Ovary (tissue), 9 donors: ENCODE results near the gene NXF2. TPM values are rescaled to one million over a fixed set of nuclear protein-coding genes. Genes with fewer than 3 reads are reported as not detected.
A peak's percentile ranks its signal among the peaks of the same experiment; 100 is the strongest.

ENCODE experiments used
- DNase-seq, 5 donors: peaks; one replicate each; pipeline ENCODE4 v3.0.0-alpha.2; 2019 to 2020
- H3K27ac ChIP-seq, 2 donors: fragments of 200-600 bp; one replicate each; pipeline versions ENCODE4 v1.5.1 to v1.8.0; 2019 to 2022
- H3K27me3 ChIP-seq: fragments of 200-600 bp; one replicate; pipeline ENCODE4 v1.8.0; 2022
- H3K36me3 ChIP-seq: fragments of 200-600 bp; sonication (generic); one replicate; pipeline ENCODE4 v1.5.1; 2019
- H3K4me1 ChIP-seq: one replicate; pipeline ENCODE4 v1.8.1; 2013; ENCODE audit warnings: mild to moderate bottlenecking, moderate library complexity; ENCODE audit not compliant: insufficient read depth
- H3K4me3 ChIP-seq: fragments of 200-600 bp; sonication (generic); one replicate; pipeline ENCODE4 v1.5.1; 2017
- H3K9me3 ChIP-seq, 2 donors: fragments of 200-600 bp in 1 of 2; sonication (generic) in 1 of 2; one replicate each; pipeline versions ENCODE4 v1.5.1 to v1.8.1; 2013 to 2019; ENCODE audit warnings: mild to moderate bottlenecking in 1 of 2, moderate library complexity in 1 of 2
- CTCF ChIP-seq, 3 donors: fragments of 450-650 bp in 2 of 3; fragments of 200-600 bp in 1 of 3; IDR thresholded peaks; one replicate each; pipeline versions ENCODE4 v1.5.1 to v1.8.0; 2016 to 2022; ENCODE audit warnings: antibody characterized with exemption in 3 of 3, mild to moderate bottlenecking in 1 of 3
- EP300 ChIP-seq: sonication (generic); formaldehyde crosslinking; IDR thresholded peaks from one replicate; pipeline ENCODE4 v1.6.1; 2017; ENCODE audit warnings: antibody characterized with exemption
- POLR2A ChIP-seq: fragments of 450-650 bp; IDR thresholded peaks from one replicate; pipeline ENCODE4 v1.6.1; 2017; ENCODE audit warnings: antibody characterized with exemption, mild to moderate bottlenecking, moderate library complexity
- WGBS, 3 donors: extraction: QIAGEN DNeasy Blood & Tissue Kit in 1 of 3; methylation state at CpG; one replicate each; pipeline versions ENCODE4 v1.1.5 to v1.1.7; 2013 to 2017; 5-methylcytosine and 5-hydroxymethylcytosine counted together
- intact Hi-C, 4 donors: fragments of 100-400 bp; cut with DNase I; formaldehyde crosslinking; loops; one replicate each; pipeline versions ENCODE4 v1.11.0 to v1.15.1; 2022 to 2023
- polyA plus RNA-seq, 2 donors: library from polyadenylated mRNA; stranded (reverse); fragments of 200-250 nt in 1 of 2; fragments of 350-450 nt in 1 of 2; fragmentation: Illumina TruSeq in 1 of 2; extraction: RNeasy Lipid Tissue Mini Kit (QIAGEN cat#74804) in 1 of 2; gene quantifications; one replicate each; pipeline ENCODE4 v1.2.3, GENCODE V29; 2013 to 2014
- total RNA-seq, 7 donors: library from RNA; depleted of rRNA in 2 of 7; stranded (reverse); fragments of >200 nt in 2 of 7; fragmentation: NEBNext Ultra II Directional in 3 of 7; extraction: Animal tissue kit (Norgen Biotek cat#: 25700) in 3 of 7; gene quantifications; one replicate each; pipeline versions ENCODE4 v1.1.0 to v1.2.4, GENCODE V29; 2016 to 2023
- donor health status: DM: no; HTN: no; CAD: no; lungs with moderate emphysema.
- donor health status: DM: no; HTN: no; CAD: no.
- donor health status: Bipolar disorder and iron deficiency.
- donor health status: DM: yes; HTN: yes; CAD: no.
- donor health status: DM: no; HTN: no; CAD: no.
- donor health status: DM: yes; HTN: yes; CAD: no.

NXF2 gene
- total and polyA plus RNA-seq, 9 donors = not detected

- no peak for TF ChIP-seq EP300
- TF ChIP-seq CTCF (IDR thresholded peaks at IDR 0.05) = no peak
- TF ChIP-seq POLR2A = no peak
- peak in 1 of 5 donors; percentile 19 for DNase-seq
These were observed 92.6 kb downstream of the NXF2 start for GRCh38 chrX:102339312-102340298.

GRCh38 chrX:102341867-102342266 lies 94.9 kb downstream of the NXF2 start:
- 12 to 20% (median 15%) methylated on average over 2 of the region's 2 CpGs for WGBS, 3 donors
- Histone ChIP-seq H3K9me3 (no peaks in the 10 kb centered on the region), H3K36me3 (no peaks in the 10 kb centered on the region), H3K27me3 (no peaks in the 10 kb centered on the region), H3K4me3 (no peak overlapping the region), H3K4me1 (no peaks in the 10 kb centered on the region), H3K27ac (no peak overlapping the region)
- DNase-seq = no peak
- intact Hi-C loops = no loop called here
- TF ChIP-seq CTCF (IDR thresholded peaks at IDR 0.05) (no peak), POLR2A (no peak), EP300 (no peak)

More at GRCh38 chrX:102339312-102340298, 92.6 kb downstream of the NXF2 start:
- Histone ChIP-seq H3K4me3 (no peak overlapping the region), H3K36me3 (no peaks in the 10 kb centered on the region), H3K4me1 (no peaks in the 10 kb centered on the region), H3K9me3 (no peaks in the 10 kb centered on the region), H3K27me3 (no peaks in the 10 kb centered on the region), H3K27ac (no peak overlapping the region)
- intact Hi-C loops = no loop called here
- 66 to 74% (median 69%) methylated on average over 15 to 19 of the region's 19 CpGs for WGBS, 3 donors

GRCh38 chrX:102345916-102346315 lies 98.9 kb downstream of the NXF2 start:
- no peak overlapping the region for H3K4me3 ChIP-seq
- TF ChIP-seq EP300 (no peak), CTCF (IDR thresholded peaks at IDR 0.05) (peak in 2 of 3 donors; percentile 27 to 35)
- no peak overlapping the region for H3K27ac ChIP-seq
- H3K4me1 ChIP-seq = no peaks in the 10 kb centered on the region
- no peaks in the 10 kb centered on the region for H3K27me3 ChIP-seq
- DNase-seq = peak; percentile 34 to 71 (median 54)
- H3K9me3 ChIP-seq = no peaks in the 10 kb centered on the region
- WGBS, 3 donors = 25 to 29% (median 27%) methylated on average over 3 of the region's 3 CpGs
- no peaks in the 10 kb centered on the region for H3K36me3 ChIP-seq
- intact Hi-C loops = no loop called here

Other genes starting within 250 kb of the NXF2 start
- gene TCEAL2, start 121.5 kb upstream of the NXF2 start, total RNA-seq = 10 to 100 TPM; 34.6 to 57.1 (median 41.4) TPM
- 100 to 1,000 TPM in 1 of 2 donors, 10 to 100 TPM in 1; 65.4 to 105 TPM for gene TCEAL2, start 121.5 kb upstream of the NXF2 start, polyA plus RNA-seq
- 10 to 100 TPM in 1 of 7 donors, 1 to 10 TPM in 5, under 1 TPM in 1; 0.60 to 12.4 (median 4.0) TPM for gene TCEAL6, start 104.7 kb upstream of the NXF2 start, total RNA-seq
- gene TCEAL6, start 104.7 kb upstream of the NXF2 start, polyA plus RNA-seq = 1 to 10 TPM; 3.8 to 6.9 TPM
- gene BEX5, start 91.2 kb upstream of the NXF2 start, total RNA-seq = 10 to 100 TPM in 6 of 7 donors, 1 to 10 TPM in 1; 6.3 to 15.4 (median 12.7) TPM
- 10 to 100 TPM; 13.5 to 15.0 TPM for gene BEX5, start 91.2 kb upstream of the NXF2 start, polyA plus RNA-seq
- not detected for gene TCP11X1, start 31.9 kb upstream of the NXF2 start, total RNA-seq
- not detected for gene TCP11X1, start 31.9 kb upstream of the NXF2 start, polyA plus RNA-seq
- not detected for gene NXF2B, start 192.8 kb downstream of the NXF2 start, total RNA-seq
- not detected for gene NXF2B, start 192.8 kb downstream of the NXF2 start, polyA plus RNA-seq
- gene TCP11X2, start 224.6 kb downstream of the NXF2 start, total RNA-seq = under 1 TPM in 1 of 7 donors, not detected in 6; 0.22 TPM
- gene TCP11X2, start 224.6 kb downstream of the NXF2 start, polyA plus RNA-seq = not detected